Measurements from ENCODE around the gene ARID2.
A peak's percentile ranks its signal among the peaks of the same experiment; 100 is the strongest.

Gene ARID2

GRCh38 chr12:45773747-45774146, 44.2 kb downstream of the ARID2 start:
- FAIRE-seq: no peak

DNA sequence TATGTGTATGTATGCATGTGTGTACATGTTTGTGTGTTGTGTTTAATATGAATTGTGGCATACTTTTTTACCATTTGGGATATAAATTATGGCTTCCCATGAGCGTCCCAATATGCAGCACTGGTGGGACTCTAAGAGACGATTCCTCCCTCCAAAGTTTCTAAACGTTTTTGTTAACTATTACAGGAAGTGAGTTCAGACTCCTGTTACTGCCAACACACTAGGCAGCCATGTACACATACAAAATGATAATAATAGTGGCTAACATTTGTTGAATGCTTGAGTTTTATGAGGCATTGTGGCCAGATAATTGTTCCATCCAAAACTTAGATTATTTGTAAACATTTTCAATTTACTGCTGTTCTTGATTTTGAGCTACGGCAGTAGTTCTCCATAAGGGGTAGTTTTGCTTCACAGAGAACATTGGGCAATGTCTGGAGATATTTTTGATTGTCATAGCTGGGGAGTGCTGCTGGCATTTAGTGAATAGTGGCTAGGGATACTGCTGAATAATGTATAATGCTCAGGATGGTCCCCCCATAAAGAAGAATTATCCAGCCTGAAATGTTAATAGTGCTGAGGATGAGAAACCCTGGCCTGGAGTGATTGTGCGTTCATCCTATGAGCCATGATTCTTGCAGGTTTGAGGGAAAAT, 45.1 kb downstream of the ARID2 start:
- FAIRE-seq: no peak

DNA sequence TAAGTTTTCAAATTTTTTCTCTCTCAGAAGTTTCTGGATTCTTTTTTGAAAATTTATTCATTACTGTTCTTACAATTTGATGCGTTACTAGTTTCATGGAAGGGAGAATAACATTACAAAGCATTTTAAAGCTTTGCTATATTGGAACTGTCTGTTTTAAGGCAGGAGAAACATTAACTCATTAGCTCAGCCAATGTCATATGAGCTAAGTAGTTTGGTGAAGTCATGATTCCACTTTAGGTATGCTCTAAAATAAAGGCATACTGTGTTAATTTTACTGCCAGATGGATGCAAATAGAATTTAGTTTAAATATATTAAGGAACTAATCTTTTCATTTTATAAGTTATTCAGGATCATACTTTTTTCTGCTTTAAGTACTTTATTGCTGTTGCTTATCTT, 46.0 kb downstream of the ARID2 start:
- peak; percentile 89 for FAIRE-seq

- no peak for FAIRE-seq
Measured at GRCh38 chr12:45775964-45776363, 46.5 kb downstream of the ARID2 start.

DNA sequence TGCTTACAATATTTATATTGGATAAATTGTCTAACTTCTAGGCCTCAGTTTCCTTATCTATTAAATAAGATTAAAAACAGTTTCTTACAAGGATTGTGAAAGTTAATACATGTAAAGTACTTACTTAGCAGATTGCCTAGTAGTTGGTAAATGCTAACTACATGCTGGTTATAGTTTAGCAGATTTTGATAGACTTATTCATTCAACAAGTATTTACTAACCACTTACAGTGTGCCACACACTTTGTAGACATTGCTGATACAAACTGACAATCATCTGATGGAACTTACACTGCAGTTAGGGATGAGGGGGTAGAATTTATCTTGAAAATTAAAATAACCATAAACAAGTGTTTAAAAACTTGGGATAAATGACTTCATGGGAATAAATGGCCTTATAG, 50.4 kb downstream of the ARID2 start:
- peak; percentile 27 for FAIRE-seq

- FAIRE-seq: no peak
Measured at GRCh38 chr12:45781080-45781479, 51.6 kb downstream of the ARID2 start.

GRCh38 chr12:45785315-45785714, 55.8 kb downstream of the ARID2 start:
- FAIRE-seq: no peak

- peak; percentile 36 for FAIRE-seq
Measured at GRCh38 chr12:45789025-45789424, 59.5 kb downstream of the ARID2 start.

DNA sequence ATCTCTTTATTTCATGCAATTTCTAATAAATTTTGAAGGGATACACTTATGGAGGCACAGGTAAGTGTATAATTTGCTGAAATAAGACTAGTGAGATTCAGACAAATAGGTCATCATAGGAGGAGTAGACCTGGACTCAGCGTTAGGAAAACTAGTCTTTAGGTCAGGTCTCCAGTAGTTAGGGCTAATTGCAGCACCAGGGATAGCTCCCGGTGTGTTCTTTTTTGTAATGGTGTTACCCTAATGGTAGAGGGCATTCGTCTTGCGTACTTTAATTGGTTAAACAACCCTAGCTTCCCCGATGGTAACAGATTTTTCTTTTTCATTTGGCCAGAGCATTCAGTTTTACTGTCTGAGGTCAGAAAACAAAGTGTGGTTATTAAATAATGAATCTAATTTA, 64.9 kb downstream of the ARID2 start:
- no peak for FAIRE-seq

GRCh38 chr12:45801625-45802024, 72.1 kb downstream of the ARID2 start:
- FAIRE-seq: no peak

- FAIRE-seq: no peak
Measured at GRCh38 chr12:45803111-45803510, 73.6 kb downstream of the ARID2 start.

- no peak for FAIRE-seq
Measured at GRCh38 chr12:45816652-45817051, 87.1 kb downstream of the ARID2 start.

GRCh38 chr12:45827974-45828373, 98.5 kb downstream of the ARID2 start:
- FAIRE-seq: no peak

GRCh38 chr12:45828402-45828801, 98.9 kb downstream of the ARID2 start:
- no peak for FAIRE-seq

DNA sequence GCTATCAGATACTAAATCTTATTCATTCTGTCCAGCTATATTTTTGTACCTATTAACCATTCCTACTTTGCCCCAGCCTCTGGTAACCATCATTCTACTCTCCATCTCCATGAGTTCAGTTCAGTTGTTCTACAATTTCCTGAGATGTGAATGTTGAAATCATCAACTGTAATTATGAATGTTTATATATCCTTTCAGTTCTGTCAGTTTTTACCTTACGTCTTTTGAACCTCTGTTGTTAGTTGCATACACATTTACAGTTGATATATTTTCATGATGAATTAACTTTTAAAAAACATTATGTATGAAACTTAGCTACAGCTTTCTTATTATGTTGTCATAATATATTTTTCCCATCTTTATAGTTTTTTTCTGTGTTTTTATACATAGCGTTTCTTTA, 102.1 kb downstream of the ARID2 start:
- peak; percentile 33 for FAIRE-seq

GRCh38 chr12:45833401-45833800, 103.9 kb downstream of the ARID2 start:
- FAIRE-seq: no peak

DNA sequence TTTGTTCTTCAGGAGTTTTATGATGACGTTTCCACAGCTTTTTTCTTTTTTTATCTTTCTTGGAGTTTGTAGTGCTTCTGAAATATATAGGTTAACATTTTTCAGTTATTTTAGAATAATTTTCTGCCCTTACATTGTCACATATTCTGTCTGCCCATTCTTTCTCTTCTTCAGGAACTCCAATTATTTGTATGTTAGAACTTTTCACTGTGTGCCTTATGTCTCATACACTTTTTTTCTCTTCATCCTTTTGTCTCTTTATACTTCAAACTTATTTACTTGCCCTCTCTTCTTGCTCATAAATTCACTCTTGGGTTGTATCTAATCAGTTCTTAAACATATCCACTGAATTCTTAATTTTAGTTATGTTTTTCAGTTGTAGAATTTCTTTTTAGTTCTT, 105.3 kb downstream of the ARID2 start:
- no peak for FAIRE-seq

DNA sequence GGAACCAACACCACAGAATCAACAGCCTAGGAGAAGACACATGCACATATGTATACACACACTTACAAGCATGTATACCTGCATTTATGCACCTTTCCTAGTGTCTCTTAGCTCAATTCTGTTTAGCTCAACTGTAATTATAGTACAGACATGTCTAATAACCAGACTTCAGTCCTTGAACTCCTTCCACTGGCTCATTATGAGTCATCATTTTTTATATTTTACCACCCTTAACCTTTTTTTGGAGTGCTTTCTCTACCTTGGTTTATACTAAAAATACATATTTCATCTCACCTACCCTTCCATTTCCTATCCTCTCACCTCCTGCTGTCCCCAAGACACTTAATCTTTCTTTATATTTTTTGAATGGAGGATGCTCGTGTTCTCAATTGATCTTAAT, 110.4 kb downstream of the ARID2 start:
- FAIRE-seq: no peak

DNA sequence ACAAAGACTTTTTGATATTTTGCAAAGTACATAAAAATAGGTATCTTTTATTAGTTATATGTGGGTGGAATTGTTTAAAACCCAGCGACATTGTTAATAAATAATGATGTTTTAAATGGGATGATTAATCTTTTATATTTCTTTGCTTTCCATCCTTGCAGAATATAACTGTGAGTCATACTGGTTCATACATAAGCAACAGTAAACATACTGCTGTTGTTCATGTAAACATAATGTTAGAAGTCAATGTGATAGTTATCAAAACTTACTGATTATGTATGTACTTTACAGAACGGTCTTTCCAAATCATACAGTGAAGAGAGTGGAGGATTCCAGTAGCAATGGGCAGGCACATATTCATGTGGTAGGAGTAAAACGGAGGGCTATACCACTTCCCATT, 119.8 kb downstream of the ARID2 start:
- no peak for FAIRE-seq

- no peak for FAIRE-seq
Measured at GRCh38 chr12:45850302-45850701, 120.8 kb downstream of the ARID2 start.

GRCh38 chr12:45852508-45852907, 123.0 kb downstream of the ARID2 start:
- no peak for FAIRE-seq

GRCh38 chr12:45853550-45853949, 124.0 kb downstream of the ARID2 start:
- FAIRE-seq: no peak

DNA sequence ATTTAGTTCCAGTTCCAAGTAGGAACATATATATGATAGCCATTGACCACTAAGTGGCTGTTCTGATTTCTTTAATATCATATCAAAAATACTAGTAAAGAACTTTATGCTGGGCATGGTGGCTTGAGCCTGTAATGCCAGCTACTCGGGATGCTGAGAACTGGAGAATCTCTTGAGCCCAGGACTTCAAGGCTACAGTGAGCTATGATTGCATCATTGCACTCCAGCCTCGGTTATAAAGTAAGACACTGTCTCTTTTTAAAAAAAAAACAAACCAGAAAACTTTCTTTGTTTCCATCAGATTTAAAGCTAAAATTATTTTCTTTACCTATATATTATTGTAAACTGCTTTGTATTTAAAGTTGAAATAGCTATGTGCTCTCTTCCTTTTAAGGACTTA, 133.8 kb downstream of the ARID2 start:
- FAIRE-seq: no peak

- peak; percentile 79 for FAIRE-seq
Measured at GRCh38 chr12:45866299-45866698, 136.8 kb downstream of the ARID2 start.

DNA sequence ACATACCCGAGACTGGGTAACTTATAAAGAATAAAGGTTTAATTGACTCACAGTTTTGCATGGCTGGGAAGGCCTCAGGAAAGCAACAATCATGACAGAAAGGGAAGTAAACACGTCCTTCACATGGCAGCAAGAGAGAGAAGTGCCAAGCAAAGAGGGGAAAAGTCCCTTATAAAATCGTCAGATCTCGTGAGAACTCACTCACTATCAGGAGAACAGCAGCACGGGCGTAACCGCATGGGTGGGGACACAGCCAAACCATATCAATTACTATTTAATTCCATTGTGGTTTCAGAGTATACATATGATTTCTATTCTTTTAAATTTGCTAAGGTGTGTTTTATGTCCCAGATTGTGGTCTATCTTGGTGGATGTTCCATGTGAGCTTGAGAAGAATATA, 142.9 kb downstream of the ARID2 start:
- FAIRE-seq: no peak

DNA sequence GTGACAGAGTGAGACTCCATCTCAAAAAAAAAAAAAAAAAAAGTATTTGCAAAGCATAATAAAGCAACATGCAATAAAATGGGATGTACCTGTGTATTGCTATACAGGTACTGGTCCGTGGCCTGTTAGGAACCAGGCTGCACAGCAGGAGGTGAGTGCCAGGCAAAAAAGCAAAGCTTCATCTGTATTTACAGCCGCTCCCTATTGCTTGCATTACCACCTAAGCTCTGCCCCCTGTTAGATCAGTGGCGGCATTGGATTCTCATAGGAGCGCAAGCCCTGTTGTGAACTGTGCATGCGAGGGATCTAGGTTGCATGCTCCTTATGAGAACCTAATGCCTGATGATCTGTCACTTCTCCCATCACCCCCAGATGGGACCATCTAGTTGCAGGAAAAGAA, 147.6 kb downstream of the ARID2 start:
- FAIRE-seq: no peak

Measured in islet of Langerhans (tissue), 1 donor.